Stimulated activated CD8-positive, alpha-beta memory T cell treated with anti-CD3 and anti-CD28 coated beads, Interleukin-12 subunit alpha, Interleukin-12 subunit beta, amount 100 ng/mL, for 24 hours (primary cell): ENCODE results near the gene RRN3.
"Not testable (repeated sequence)": the region's sequence is repeated elsewhere in the genome, so short reads cannot be mapped to it uniquely, and the experiment has no call there.

Experiments used
- DNase-seq: peaks from one replicate; pipeline ENCODE4 v3.0.0-alpha.2; 2020; ENCODE audit errors: extremely low read depth

Gene RRN3

DNA sequence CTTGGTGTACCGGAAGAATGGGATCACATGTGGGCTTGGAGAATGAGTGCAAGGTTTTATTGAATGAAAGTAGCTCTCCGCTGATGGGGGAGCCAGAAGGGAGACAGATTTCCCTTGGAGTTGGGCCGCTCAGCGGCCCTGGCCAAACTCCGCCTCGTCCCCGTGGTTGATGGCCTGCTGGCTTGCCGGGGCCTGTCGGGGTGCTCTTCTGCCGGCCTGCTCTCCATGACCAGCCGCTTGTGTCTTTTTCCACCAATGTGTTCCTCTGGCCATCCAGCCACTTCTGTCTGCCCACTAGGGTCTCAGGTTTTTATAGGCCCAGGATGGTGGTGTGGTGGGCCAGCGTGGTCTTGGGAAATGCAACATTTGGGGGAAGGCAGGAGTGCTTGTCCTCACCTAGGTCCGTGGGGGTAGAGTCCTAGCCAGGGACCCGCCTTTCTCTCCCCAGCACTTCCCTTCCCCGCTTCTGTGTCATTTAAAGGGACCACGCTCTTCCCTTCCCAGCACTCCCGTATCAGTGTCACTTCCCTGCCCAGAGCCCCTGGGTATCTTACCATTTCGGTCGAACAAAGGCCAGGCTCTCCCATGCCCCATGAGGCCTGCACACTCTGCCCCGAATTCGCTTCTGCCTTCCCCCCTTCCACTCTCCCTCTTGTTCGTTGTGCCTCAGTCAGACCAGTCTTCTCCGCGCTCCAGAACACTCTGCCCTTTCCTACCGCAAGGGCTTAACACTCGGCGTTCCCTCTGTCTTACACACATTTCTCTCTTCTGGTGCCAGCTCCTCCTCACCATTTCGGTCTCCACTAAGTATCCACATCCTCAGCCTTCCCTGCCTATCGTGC, 66.3 kb downstream of the RRN3 start:
- DNase-seq, result not testable (repeated sequence)

GRCh38 chr16:15027051-15027450, 67.0 kb downstream of the RRN3 start:
- DNase-seq, result not testable (repeated sequence)

DNA sequence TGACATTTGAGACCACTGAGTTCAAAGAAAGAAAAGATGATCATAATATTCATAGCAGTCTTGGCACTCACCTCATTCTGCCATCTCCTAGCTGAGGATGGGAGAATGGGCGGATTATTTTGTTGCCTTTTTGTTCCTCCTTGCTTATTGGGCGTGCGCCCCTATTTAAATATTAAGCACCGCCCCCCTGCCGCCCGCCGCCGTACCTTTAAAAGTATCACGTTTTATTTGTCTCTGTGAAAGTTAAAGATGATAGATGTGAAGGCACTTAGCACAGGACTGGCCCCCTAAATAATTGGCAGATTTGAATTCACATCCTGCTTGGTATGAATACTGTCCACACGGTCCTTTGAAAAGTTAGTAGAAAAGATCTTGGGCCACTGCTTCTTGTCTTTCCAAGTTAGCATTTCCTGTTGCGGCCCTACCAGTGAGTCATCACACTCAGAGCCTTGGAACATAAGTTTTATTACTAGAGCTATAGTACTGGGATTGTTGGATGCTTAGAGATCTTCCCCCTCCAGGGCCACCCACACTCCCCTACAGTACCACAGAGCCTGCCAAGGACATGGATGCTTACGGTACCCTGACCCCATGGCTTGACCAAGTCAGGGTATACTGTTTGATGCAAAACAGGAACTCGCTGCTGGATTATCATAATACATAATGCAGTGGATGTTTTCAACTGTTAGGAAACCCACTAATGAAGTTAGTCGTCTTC, 68.7 kb downstream of the RRN3 start:
- not testable (repeated sequence) for DNase-seq

GRCh38 chr16:15024858-15025199, 69.2 kb downstream of the RRN3 start:
- not testable (repeated sequence) for DNase-seq

DNA sequence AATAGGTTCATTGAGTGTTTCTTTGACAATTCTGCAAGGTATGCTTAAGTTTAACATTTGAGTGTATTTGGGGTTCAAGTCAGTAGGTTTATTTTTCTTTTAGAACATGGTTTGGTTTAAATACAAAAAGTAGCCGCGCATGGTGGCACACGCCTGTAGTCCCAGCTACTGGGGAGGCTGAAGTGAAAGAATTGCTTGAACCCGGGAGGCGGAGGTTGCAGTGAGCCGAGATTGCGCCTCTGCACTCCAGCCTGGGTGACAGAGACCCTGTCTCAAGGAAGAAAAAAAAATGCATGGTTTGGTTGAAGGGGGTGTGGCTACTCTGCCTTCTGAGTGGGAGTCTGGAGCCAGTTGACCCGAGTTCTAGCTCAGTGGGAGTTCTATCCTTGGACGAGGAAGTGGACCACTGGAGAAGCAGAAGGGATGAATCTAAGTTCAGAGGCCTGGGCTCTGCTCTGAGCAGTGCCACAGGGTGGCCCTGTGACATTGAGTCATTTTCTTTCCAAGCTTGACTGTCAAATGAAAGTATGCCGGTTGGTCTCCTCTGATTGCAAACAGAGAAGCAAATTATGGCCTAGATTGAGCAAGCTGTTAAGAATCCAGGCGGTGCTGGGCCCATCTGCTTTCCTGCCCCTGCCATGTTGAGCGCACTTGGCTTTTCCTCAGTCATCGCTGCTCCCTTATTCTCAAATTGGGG, 70.5 kb downstream of the RRN3 start:
- not testable (repeated sequence) for DNase-seq

DNA sequence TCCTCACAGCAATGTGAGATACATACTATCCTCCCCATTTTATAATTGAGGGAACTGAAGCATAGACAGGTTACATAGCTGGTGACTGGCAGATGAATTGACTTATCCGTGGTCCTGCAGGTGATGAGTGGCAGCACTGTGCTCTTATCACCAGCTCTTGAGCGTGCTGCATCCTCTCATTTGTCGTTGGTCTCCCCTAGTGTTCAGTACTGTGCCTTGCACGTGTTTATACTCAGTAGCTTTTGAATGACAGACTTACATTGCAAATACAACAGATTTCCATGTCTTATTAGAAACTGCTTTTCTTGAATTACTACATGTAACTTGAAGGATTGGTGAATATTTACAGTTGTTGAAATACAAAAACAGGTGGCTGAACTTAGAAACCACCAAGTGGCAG, 71.9 kb downstream of the RRN3 start:
- DNase-seq, result not testable (repeated sequence)

DNA sequence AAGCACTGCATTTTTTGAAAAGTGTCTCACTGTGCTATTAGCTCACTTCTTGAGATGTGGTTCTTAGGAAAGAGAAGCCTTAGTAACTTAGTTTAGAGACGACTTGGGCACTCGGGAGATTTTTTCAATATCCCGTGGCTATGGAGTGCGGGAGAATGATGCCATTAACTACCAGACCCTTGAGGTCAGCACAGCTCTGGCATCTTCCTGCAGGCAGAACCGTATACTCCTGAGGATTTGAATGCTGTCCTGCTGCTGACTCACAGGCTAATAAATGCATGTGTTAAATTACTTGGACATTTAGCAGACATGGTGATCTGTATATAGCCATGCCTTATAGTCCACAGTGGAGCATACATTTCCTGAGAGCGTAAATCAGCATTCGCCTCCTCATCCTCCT, 72.6 kb downstream of the RRN3 start:
- DNase-seq, result not testable (repeated sequence)

- DNase-seq, result not testable (repeated sequence)
These were observed 77.0 kb downstream of the RRN3 start for GRCh38 chr16:15016951-15017580.

GRCh38 chr16:15016354-15016753, 77.7 kb downstream of the RRN3 start:
- not testable (repeated sequence) for DNase-seq

- DNase-seq, result not testable (repeated sequence)
These were observed 78.4 kb downstream of the RRN3 start for GRCh38 chr16:15015671-15016070.

DNA sequence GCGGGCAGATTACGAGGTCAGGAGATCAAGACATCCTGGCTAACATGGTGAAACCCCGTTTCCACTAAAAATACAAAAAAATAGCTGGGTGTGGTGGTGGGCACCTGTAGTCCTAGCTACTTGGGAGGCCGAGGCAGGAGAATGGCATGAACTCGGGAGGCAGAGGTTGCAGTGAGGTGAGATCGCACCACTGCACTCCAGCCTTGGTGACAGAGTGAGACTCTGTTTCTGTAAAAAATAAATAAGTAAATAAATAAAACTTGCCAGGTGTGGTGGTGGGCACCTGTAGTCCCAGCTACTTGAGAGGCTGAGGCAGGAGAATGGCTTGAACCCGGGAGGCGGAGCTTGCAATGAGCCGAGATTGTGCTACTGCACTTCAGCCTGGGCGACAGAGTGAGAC, 81.1 kb downstream of the RRN3 start:
- not testable (repeated sequence) for DNase-seq
